GM21786 (cell line): ENCODE measurements around the gene LMBRD2.

Source experiments
- ATAC-seq: cut with Tn5 transposase; IDR thresholded peaks from one replicate; pipeline ENCODE4 v1.9.1; 2021; ENCODE audit not compliant: unreplicated experiment

LMBRD2 gene

DNA sequence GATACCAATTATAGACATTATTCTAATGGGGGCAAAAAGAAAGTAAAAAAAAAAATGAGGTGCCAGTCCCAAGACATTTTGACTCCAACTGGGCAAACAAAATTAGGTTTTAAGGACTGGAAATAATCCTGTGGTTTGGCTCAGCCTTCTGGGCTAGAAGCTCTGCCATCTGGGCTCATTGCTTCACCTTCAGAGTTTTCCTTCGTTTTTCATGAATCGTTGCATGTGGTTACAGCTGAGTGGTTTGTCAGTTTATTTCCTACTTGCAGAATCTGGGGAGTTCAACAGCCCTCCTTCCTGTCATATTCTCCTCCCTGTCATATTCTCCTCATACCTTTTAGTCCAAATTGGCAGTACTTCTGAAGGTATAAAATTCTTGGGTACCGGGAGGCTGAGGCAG lies 97.0 kb downstream of the LMBRD2 start:
- ATAC-seq, result no peak

DNA sequence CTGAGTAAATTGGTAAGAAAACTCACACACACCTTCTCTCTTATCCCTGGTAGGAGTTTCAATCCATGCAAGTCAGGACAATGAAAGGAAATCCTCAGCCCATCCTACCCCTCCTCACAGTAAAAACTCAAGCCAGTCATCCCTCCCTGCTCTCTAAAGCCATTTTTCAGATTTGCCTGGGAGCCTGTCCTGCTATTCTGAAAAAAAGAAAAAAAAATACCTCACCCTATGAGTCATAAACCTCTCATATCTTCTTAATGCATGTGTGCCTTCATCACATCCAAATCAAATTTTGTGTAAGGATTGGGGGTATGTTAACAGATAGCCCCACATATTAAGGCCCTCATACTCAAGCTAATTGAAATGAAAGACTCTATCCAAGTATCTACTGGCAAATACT lies 99.1 kb downstream of the LMBRD2 start:
- ATAC-seq, result no peak

DNA sequence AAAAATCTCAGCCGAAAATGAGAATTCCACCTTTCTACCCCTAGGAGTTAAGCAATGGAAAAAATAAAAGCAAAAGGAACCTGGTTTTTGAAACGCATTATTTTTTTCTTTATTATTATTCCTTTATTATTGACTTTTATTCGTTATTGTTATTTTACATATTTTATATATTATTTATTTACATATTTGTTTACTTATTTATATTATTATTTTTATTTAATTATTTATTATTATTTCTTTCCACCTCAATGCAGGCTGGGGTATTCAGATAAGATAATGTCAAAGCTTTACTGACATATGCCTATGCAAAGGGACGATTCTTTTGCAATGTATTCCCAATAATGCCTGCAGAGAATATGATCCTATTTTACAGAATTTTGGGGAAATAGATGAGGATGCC lies 101.7 kb downstream of the LMBRD2 start:
- no peak for ATAC-seq
